ENCODE results near the gene STEAP1B. TPM values are rescaled to one million over a fixed set of nuclear protein-coding genes. Genes with fewer than 3 reads are reported as not detected.

STEAP1B gene
- polyA plus RNA-seq, 1 donor, result 1.6 TPM

DNA sequence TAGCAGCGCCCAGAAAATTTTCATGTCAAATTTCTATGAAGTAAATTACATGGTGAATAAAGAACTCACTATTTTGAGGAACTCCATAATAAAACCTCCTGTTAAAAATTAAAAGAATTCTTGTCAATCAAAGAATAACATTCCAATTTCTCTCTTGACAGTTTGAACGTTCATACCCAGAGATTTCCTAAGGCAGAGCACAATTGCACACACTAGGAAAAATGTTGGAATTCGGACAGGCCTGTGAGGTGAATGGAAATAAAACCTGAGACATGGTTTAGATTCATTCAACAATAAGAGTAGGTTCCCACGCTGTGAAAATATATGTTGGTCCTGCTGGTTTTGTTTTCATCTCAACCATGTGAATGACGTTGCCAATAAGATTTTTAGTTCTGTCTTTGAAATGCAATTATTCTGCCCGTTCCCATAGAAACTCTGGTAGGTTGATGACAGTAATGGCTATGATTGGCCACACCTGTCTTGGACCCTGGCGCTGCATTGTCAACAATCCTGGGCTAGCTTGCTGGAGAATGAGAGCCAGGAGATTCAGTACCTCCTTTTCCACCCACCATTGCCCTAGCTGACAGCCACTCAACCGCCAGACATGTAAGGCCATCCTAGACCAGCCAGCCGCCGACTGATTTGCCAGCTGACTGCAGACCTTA, 99.7 kb downstream of the STEAP1B start:
- DNase-seq, result no peak

- no peak for DNase-seq
These were observed 100.4 kb downstream of the STEAP1B start for GRCh38 chr7:22399546-22399945.

DNA sequence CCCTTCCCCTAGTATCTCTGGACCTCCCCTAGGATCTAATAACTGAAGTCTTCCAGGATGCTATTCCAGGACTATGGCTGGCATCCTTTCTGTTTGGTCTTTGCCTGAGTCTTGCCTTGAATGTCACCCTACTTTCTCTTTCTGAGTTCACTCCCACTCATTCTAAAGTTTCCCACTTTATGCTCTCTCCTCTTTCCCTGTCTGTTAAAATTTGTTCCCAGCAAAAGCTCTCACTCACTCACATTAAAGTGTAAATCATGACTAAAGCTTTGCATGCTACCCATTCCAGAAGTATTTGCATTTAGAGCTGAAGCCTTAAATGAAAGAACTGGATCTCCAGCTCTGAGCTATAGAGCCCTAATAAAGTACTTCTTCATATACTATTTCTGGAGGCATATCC, 100.9 kb downstream of the STEAP1B start:
- no peak for DNase-seq

- DNase-seq, result no peak
These were observed 102.0 kb downstream of the STEAP1B start for GRCh38 chr7:22397981-22398380.

DNA sequence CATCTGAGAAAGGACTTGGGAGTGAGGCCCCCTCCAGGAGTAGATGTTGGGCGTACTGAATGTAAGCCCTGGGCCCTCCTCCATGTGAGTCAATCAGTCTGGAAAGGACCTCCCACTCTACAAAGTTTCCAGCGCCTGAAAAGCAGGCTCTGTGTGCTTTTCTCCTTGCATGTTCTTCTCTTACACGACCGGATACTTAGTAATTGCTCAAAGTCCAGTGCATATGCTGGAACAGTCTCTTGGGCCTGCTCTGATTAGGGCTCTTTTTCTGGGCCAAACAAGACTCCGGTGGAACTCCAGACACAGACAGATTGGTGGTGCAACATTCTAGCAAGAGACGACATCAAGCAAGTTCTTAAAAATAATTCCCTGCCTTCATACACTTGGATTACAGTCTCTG, 104.8 kb downstream of the STEAP1B start:
- DNase-seq, result no peak

- no peak for DNase-seq
These were observed 105.2 kb downstream of the STEAP1B start for GRCh38 chr7:22394739-22395138.

GRCh38 chr7:22393913-22394729, 105.9 kb downstream of the STEAP1B start:
- DNase-seq, result no peak

GRCh38 chr7:22390516-22390915, 109.5 kb downstream of the STEAP1B start:
- DNase-seq, result no peak

DNA sequence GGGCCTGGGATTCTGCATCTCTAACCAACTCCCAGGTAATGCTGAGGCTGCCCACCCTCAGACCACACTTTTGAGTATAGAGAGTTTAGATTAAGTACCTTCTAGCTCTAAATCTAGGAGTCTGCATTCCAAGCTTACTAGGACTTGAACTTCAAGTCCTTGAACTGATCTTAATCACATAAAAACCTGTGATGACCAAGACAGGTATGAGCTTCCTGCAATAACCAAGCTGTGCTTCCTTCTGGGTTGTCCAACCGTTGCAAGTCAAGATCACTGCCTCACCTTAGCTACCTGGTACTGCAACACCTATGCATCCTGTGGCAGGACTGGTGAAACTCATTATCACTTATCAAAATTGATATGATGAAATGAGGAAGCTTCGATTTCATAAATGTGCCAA, 110.1 kb downstream of the STEAP1B start:
- no peak for DNase-seq

DNA sequence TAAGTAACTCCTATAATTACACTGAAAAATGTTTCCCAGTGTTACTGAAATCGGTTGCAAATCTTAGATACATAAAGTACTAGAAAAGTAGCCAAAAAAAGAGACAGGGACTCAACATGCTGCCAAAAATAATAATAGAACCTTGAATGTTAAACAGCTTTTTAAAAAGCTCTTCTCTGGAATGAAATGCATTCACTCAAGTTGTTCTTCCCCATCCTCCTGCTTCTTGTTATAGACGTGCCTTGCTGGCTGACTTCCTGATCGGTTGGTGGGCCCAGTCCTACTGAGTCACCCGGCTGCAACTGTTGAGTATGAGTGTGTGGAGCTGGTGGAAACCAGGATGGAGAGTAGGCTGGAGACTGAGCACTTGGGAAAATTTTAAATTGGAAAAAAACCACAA, 112.4 kb downstream of the STEAP1B start:
- DNase-seq, result no peak

DNA sequence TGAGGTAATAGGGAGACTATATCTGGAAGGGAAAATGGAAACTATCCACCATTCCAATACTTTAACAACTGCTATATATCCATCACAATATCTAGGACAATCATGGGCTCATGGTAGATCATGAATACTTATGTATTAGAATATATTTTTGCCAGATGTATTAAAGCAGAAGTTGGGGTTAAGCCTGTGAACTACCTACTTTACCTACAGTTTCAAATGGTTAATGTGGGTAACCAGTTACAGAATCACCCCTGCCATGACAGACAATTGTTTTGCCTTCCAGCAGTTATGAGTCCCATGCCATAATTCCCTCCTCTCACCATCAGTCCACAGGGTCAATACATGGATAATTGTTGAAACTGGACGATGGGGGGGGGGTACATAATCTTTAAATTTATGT, 113.1 kb downstream of the STEAP1B start:
- no peak for DNase-seq

GRCh38 chr7:22386206-22386858, 113.7 kb downstream of the STEAP1B start:
- DNase-seq, result no peak

DNA sequence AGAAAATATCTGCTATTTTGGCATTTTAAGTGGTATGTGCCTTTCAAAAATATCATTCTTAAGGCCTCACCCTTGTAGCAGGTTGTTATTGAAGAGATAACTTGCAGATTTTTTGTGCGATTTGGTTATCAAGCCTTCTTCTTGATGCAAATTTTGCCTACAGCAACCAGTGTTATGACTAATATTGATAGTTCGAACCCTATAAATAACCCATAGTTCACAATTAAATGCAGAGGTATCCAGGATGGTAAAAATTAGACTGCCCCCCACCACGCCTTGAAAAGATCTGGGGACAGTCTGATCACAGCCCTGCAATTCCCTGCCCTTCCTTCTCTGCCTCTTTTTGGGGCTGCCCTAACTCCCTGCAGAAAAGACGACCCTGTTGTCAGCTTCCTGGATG, 114.7 kb downstream of the STEAP1B start:
- no peak for DNase-seq

- no peak for DNase-seq
These were observed 119.7 kb downstream of the STEAP1B start for GRCh38 chr7:22380333-22380732.

- no peak for DNase-seq
These were observed 121.6 kb downstream of the STEAP1B start for GRCh38 chr7:22378199-22378980.

GRCh38 chr7:22377703-22378102, 122.3 kb downstream of the STEAP1B start:
- DNase-seq, result no peak

DNA sequence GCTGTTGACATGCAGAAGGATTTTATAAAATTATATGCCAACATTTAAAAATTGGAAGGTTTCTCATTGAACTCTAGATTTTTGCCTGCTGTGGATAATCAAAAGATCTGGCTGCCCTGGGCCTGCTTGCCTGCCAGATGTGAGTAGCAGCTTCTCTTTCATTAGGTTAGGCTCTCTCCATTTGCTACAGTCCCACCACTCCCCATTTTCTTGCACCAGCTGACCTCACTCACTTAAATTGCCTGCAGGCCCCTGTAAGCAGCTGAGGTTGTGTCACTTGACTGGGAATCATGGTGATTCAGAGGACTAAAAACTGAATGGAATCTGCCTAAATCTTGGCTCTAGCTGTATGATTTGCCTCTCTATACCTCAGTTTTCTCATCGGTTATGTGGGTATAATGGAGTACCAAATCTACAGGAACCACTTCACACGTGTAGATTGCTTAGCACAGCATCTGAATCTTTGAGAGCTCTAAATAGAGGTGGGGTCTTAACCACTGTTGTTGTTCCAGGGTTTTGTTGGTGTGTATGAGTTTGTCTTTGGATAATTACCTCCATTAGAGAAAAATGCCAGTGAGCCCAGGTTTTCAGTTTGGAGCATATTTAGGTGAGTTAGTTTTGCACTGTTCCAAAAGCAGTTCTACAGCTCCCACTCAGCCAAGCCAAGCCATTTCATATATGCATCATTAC, 124.5 kb downstream of the STEAP1B start:
- DNase-seq, result no peak

DNA sequence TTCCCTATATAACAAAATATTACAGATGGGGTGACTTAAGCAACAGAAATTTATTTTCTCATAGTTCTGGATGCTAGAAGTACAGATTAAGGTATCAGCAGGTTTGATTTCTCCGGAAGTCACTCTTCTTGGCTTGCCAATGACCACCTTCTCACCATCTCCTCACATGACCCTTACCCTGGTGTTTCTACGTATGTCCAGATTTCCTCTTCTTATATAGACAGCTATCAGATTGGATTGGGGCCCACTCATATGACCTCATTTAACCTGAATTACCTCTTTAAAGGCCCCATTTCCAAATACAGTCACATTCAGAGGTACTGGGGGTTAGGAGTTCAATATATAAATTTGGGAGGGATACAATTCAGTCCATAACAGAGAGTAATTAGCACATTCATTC, 126.1 kb downstream of the STEAP1B start:
- no peak for DNase-seq

DNA sequence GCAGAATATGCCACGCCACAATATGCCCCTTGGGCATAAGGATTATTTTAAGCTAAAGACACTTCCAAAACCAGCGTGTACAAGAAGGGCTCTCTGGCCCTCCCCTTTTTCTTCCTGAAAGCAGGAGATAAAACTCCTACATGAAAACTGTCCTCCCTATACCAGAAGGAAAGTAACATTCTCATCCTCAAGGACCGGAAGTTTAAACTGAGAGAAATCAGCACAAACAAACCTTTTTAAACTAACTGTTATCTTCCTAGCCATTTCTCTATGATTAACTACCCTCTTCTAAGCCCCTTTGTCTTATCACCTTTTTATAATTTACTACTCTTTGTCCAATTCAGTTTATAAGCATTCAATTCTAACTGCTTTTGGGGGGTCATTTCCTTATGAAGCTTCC, 126.6 kb downstream of the STEAP1B start:
- no peak for DNase-seq

- no peak for DNase-seq
These were observed 127.1 kb downstream of the STEAP1B start for GRCh38 chr7:22372863-22373262.

DNA sequence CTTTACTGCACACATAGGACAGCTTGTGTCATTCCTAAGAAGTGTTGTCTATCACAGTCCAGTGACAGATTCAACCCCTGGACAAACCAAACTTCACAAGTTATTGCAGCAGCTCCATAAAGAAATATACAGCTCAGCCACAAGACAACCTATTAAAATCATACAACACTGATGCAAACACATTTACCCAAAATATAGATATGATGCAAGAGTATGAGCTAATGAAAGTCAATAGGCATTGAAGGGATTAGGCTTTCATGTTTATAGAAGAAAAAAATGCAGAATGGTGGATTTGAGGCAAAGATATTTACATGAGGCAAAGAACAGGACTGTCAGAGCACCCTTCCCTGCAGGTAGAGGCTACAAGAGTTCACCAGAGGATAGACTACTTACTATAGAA, 128.1 kb downstream of the STEAP1B start:
- DNase-seq, result no peak

Measured in left kidney (tissue), 2 donors.